H9 (cell line): ENCODE results near the gene BCAS1. TPM values are rescaled to one million over a fixed set of nuclear protein-coding genes. Genes with fewer than 3 reads are reported as not detected.

Source experiments
- DNase-seq: peaks from one replicate; pipeline ENCODE4 v3.0.0-alpha.2; 2017
- H2AFZ ChIP-seq: one replicate; pipeline ENCODE4 v1.6.1; 2013; ENCODE audit warnings: mild to moderate bottlenecking, low read length, control low read depth, moderate library complexity
- H2AK5ac ChIP-seq: 2 replicates; pipeline ENCODE4 v1.6.1; 2013; ENCODE audit warnings: low read length, control low read depth, mixed read lengths; ENCODE audit not compliant: insufficient read length
- H2BK120ac ChIP-seq: one replicate; pipeline ENCODE4 v1.6.1; 2013; ENCODE audit warnings: low read depth, mild to moderate bottlenecking, low read length, control low read depth, inconsistent platforms; ENCODE audit not compliant: poor library complexity, severe bottlenecking
- H2BK12ac ChIP-seq: 2 replicates; pipeline ENCODE4 v1.6.1; 2013; ENCODE audit warnings: low read length, control low read depth, mixed read lengths, low read depth; ENCODE audit not compliant: insufficient read length
- H2BK15ac ChIP-seq: 2 replicates; pipeline ENCODE4 v1.6.1; 2013; ENCODE audit warnings: low read depth, low read length, control low read depth
- H2BK20ac ChIP-seq: one replicate; pipeline ENCODE4 v1.6.1; 2013; ENCODE audit warnings: low read depth, mild to moderate bottlenecking, low read length, control low read depth, inconsistent platforms; ENCODE audit not compliant: poor library complexity, severe bottlenecking
- H2BK5ac ChIP-seq: 2 replicates; pipeline ENCODE4 v1.6.1; 2013; ENCODE audit warnings: low read length, control low read depth, mixed read lengths; ENCODE audit not compliant: insufficient read length
- H3K14ac ChIP-seq: 2 replicates; pipeline ENCODE4 v1.6.1; 2013; ENCODE audit warnings: low read length, control low read depth; ENCODE audit not compliant: insufficient read depth
- H3K18ac ChIP-seq: 2 replicates; pipeline ENCODE4 v1.6.1; 2013; ENCODE audit warnings: low read depth, mild to moderate bottlenecking, mixed read lengths, low read length, control low read depth; ENCODE audit not compliant: insufficient read length
- H3K23ac ChIP-seq: 2 replicates; pipeline ENCODE4 v1.6.1; 2013; ENCODE audit warnings: low read length, control low read depth, mixed read lengths, low read depth; ENCODE audit not compliant: insufficient read length
- H3K23me2 ChIP-seq: 2 replicates; pipeline ENCODE4 v1.6.1; 2013; ENCODE audit warnings: low read depth, mild to moderate bottlenecking, mixed read lengths, low read length, control low read depth; ENCODE audit not compliant: insufficient read length, poor library complexity, severe bottlenecking
- H3K27ac ChIP-seq: 2 replicates; pipeline ENCODE4 v1.5.1; 2013; ENCODE audit warnings: low read length, control low read depth, mixed read lengths, low read depth; ENCODE audit not compliant: insufficient read length
- H3K27me3 ChIP-seq: 2 replicates; pipeline ENCODE4 v1.6.1; 2013; ENCODE audit warnings: low read length, control low read depth, inconsistent platforms; ENCODE audit not compliant: insufficient read depth
- H3K4ac ChIP-seq: 2 replicates; pipeline ENCODE4 v1.6.1; 2013; ENCODE audit warnings: low read depth, mild to moderate bottlenecking, control low read depth, inconsistent platforms, low read length, moderate library complexity
- H3K4me1 ChIP-seq: 2 replicates; pipeline ENCODE4 v1.6.1; 2013; ENCODE audit warnings: low read length, control low read depth, inconsistent platforms; ENCODE audit not compliant: insufficient read depth
- H3K4me2 ChIP-seq: 2 replicates; pipeline ENCODE4 v1.6.1; 2013; ENCODE audit warnings: low read length, control low read depth, mixed read lengths; ENCODE audit not compliant: insufficient read length, insufficient read depth
- H3K56ac ChIP-seq: 2 replicates; pipeline ENCODE4 v1.6.1; 2013; ENCODE audit warnings: low read depth, mild to moderate bottlenecking, mixed read lengths, low read length, control low read depth; ENCODE audit not compliant: insufficient read length
- H3K79me1 ChIP-seq: 2 replicates; pipeline ENCODE4 v1.6.1; 2013; ENCODE audit warnings: low read depth, mild to moderate bottlenecking, moderate library complexity, low read length, control low read depth, inconsistent platforms; ENCODE audit not compliant: insufficient read depth, poor library complexity, severe bottlenecking
- H3K79me2 ChIP-seq: 2 replicates; pipeline ENCODE4 v1.6.1; 2013; ENCODE audit warnings: low read length, control low read depth, inconsistent platforms; ENCODE audit not compliant: insufficient read depth
- H3K9ac ChIP-seq: 2 replicates; pipeline ENCODE4 v1.6.1; 2013; ENCODE audit warnings: low read length, control low read depth, mixed read lengths; ENCODE audit not compliant: insufficient read length; ENCODE audit errors: extremely low read depth
- H3K9me3 ChIP-seq: one replicate; pipeline ENCODE4 v1.6.1; 2013; ENCODE audit warnings: low read depth, low read length, inconsistent platforms; ENCODE audit not compliant: control insufficient read depth
- H3T11ph ChIP-seq: one replicate; pipeline ENCODE4 v1.6.1; 2013; ENCODE audit warnings: mild to moderate bottlenecking, low read length, control low read depth, inconsistent platforms
- H4K20me1 ChIP-seq: one replicate; pipeline ENCODE4 v1.6.1; 2013; ENCODE audit not compliant: control insufficient read depth, insufficient read length, insufficient read depth
- H4K5ac ChIP-seq: 2 replicates; pipeline ENCODE4 v1.6.1; 2013; ENCODE audit warnings: low read depth, mild to moderate bottlenecking, mixed read lengths, low read length, control low read depth; ENCODE audit not compliant: insufficient read length
- H4K8ac ChIP-seq: replicated peaks from 2 replicates; pipeline ENCODE4 v1.6.1; 2013; ENCODE audit warnings: low read length, control low read depth, mixed read lengths, low read depth; ENCODE audit not compliant: insufficient read length
- H4K91ac ChIP-seq: 2 replicates; pipeline ENCODE4 v1.6.1; 2013; ENCODE audit warnings: low read depth, mild to moderate bottlenecking, moderate library complexity, mixed read lengths, low read length, control low read depth; ENCODE audit not compliant: insufficient read length
- H3K27ac Mint-ChIP-seq, 3 experiments: 2 replicates in 2 of 3; 3 replicates in 1 of 3; pipeline ENCODE4 v1.8.0; 2020 to 2021; ENCODE audit warnings: mixed read lengths in 3 of 3, mild to moderate bottlenecking in 1 of 3, moderate library complexity in 1 of 3
- H3K27me3 Mint-ChIP-seq: 2 replicates; pipeline ENCODE4 v1.8.0; 2021; ENCODE audit warnings: low read depth, mild to moderate bottlenecking, moderate library complexity, mixed read lengths
- H3K36me3 Mint-ChIP-seq, 3 experiments: 2 replicates in 2 of 3; 3 replicates in 1 of 3; pipeline ENCODE4 v1.8.0; 2020 to 2021; ENCODE audit warnings: low read depth in 3 of 3, mixed read lengths in 3 of 3; ENCODE audit not compliant: insufficient read depth in 1 of 3
- H3K4me1 Mint-ChIP-seq, 2 experiments: 2 replicates each; pipeline ENCODE4 v1.8.0; 2020; ENCODE audit warnings: mixed read lengths in 2 of 2
- H3K4me3 Mint-ChIP-seq, 2 experiments: 2 replicates in 1 of 2; 3 replicates in 1 of 2; pipeline ENCODE4 v1.8.0; 2020 to 2021; ENCODE audit warnings: mild to moderate bottlenecking in 2 of 2, mixed read lengths in 2 of 2, moderate library complexity in 1 of 2
- H3K9me3 Mint-ChIP-seq, 2 experiments: 2 replicates in 1 of 2; 3 replicates in 1 of 2; pipeline ENCODE4 v1.8.0; 2020; ENCODE audit warnings: mild to moderate bottlenecking in 2 of 2, mixed read lengths in 2 of 2, moderate library complexity in 1 of 2
- CTCF ChIP-seq: fragments of 200-600 bp; sonication (generic); conservative IDR thresholded peaks from 3 replicates; pipeline ENCODE4 v1.8.0; 2021; ENCODE audit warnings: antibody characterized with exemption, mild to moderate bottlenecking
- WGBS: extraction: QIAGEN DNeasy Blood & Tissue Kit; methylation state at CpG from one replicate; pipeline ENCODE4 v1.1.7; 2013; ENCODE audit warnings: missing lambda C conversion rate, low lambda C conversion rate, mixed read lengths; ENCODE audit not compliant: insufficient read length; ENCODE audit errors: extremely low coverage; 5-methylcytosine and 5-hydroxymethylcytosine counted together
- total RNA-seq: library from RNA; stranded (reverse); gene quantifications from 2 replicates; pipeline ENCODE4 v1.2.1, GENCODE V29; 2021

BCAS1 gene
- total RNA-seq, 1 experiment from 2014 or later: 0.15 TPM

GRCh38 chr20:54112221-54112884 is 42.0 kb upstream of the BCAS1 start:
- no peak overlapping the region for H3K18ac ChIP-seq
- H2AK5ac ChIP-seq: no peak overlapping the region
- no peak overlapping the region for H3K23ac ChIP-seq
- H2AFZ ChIP-seq: no peak overlapping the region
- Mint-ChIP-seq H3K4me1 (peaks cover 4 to 5% of the 10 kb centered on the region in 2 experiments), H3K27ac (no peak overlapping the region), H3K36me3 (no peaks in the 10 kb centered on the region), H3K9me3 (no peaks in the 10 kb centered on the region; a peak in 1 of 5 replicates), H3K27me3 (no peaks in the 10 kb centered on the region; the same call in 1 of the 2 replicates), H3K4me3 (no peak overlapping the region)
- DNase-seq: no peak
- no peak overlapping the region for H4K8ac ChIP-seq
- H3K56ac ChIP-seq: no peak overlapping the region
- H3K9ac ChIP-seq: no peak overlapping the region
- no peaks in the 10 kb centered on the region for H3K79me1 ChIP-seq
- H3K14ac ChIP-seq: no peak overlapping the region
- no peak overlapping the region for H2BK15ac ChIP-seq
- H2BK12ac ChIP-seq: no peak overlapping the region
- H3T11ph ChIP-seq: no peak overlapping the region
- no peaks in the 10 kb centered on the region for H4K20me1 ChIP-seq
- no peak for TF ChIP-seq CTCF
- no peak overlapping the region for H4K5ac ChIP-seq
- H2BK5ac ChIP-seq: no peak overlapping the region
- H3K4me2 ChIP-seq: no peak overlapping the region
- H3K4me1 ChIP-seq: no peaks in the 10 kb centered on the region; the same call in 1 of the 2 replicates
- no peaks in the 10 kb centered on the region for H3K27me3 ChIP-seq
- no CpG with 5 or more reads among the region's 4 CpGs for WGBS
- H3K27ac ChIP-seq: no peak overlapping the region
- no peak overlapping the region for H3K4ac ChIP-seq
- no peaks in the 10 kb centered on the region for H3K9me3 ChIP-seq
- no peaks in the 10 kb centered on the region for H3K79me2 ChIP-seq
- H2BK20ac ChIP-seq: no peak overlapping the region
- no peaks in the 10 kb centered on the region for H3K23me2 ChIP-seq
- H4K91ac ChIP-seq: no peak overlapping the region
- no peak overlapping the region for H2BK120ac ChIP-seq
